Activated CD8-positive, alpha-beta memory T cell treated with anti-CD3 and anti-CD28 coated beads for 4 hours (primary cell): Measurements from ENCODE around the gene ADORA2B.
"Not testable (repeated sequence)": the region's sequence is repeated elsewhere in the genome, so short reads cannot be mapped to it uniquely, and the experiment has no call there.

Source experiments
- DNase-seq, 2 donors: peaks; one replicate each; pipeline ENCODE4 v3.0.0-alpha.2; 2020; ENCODE audit warnings: low read depth in 2 of 2

ADORA2B gene

GRCh38 chr17:15922586-15922985, 22.3 kb upstream of the ADORA2B start:
- no peak for DNase-seq

- DNase-seq: no peak
Measured at GRCh38 chr17:15926039-15926740, 18.7 kb upstream of the ADORA2B start.

- DNase-seq: no peak
Measured at GRCh38 chr17:15928286-15928785, 16.6 kb upstream of the ADORA2B start.

- no peak for DNase-seq
Measured at GRCh38 chr17:15929941-15930340, 15.0 kb upstream of the ADORA2B start.

- DNase-seq: no peak
Measured at GRCh38 chr17:15930426-15930825, 14.5 kb upstream of the ADORA2B start.

- DNase-seq: no peak
Measured at GRCh38 chr17:15931394-15931793, 13.5 kb upstream of the ADORA2B start.

GRCh38 chr17:15934866-15935265, 10.1 kb upstream of the ADORA2B start:
- no peak for DNase-seq

- no peak for DNase-seq
Measured at GRCh38 chr17:15935891-15936290, 9.0 kb upstream of the ADORA2B start.

GRCh38 chr17:15936481-15936880, 8.4 kb upstream of the ADORA2B start:
- DNase-seq: not testable (repeated sequence)

GRCh38 chr17:15941781-15942180, 3.1 kb upstream of the ADORA2B start:
- no peak for DNase-seq

GRCh38 chr17:15942207-15942833, 2.6 kb upstream of the ADORA2B start:
- DNase-seq: no peak

- DNase-seq: no peak
Measured at GRCh38 chr17:15943971-15944758, 765 bp upstream of the ADORA2B start.

- DNase-seq: peak; percentile 27 to 28
Measured at GRCh38 chr17:15945527-15946191, 729 bp downstream of the ADORA2B start.

- no peak for DNase-seq
Measured at GRCh38 chr17:15946611-15947120, 1.7 kb downstream of the ADORA2B start.

- DNase-seq: no peak
Measured at GRCh38 chr17:15947271-15947670, 2.3 kb downstream of the ADORA2B start.

- DNase-seq: no peak
Measured at GRCh38 chr17:15947976-15948752, 3.2 kb downstream of the ADORA2B start.

GRCh38 chr17:15951368-15952047, 6.6 kb downstream of the ADORA2B start:
- no peak for DNase-seq

GRCh38 chr17:15952048-15952532, 7.2 kb downstream of the ADORA2B start:
- DNase-seq: no peak

- DNase-seq: no peak
Measured at GRCh38 chr17:15952916-15953790, 8.2 kb downstream of the ADORA2B start.
